ENCODE measurements around the gene AHRR. TPM values are rescaled to one million over a fixed set of nuclear protein-coding genes. Genes with fewer than 3 reads are reported as not detected.

The AHRR gene
- total RNA-seq, 1 donor from 2014 or later = 11.3 TPM

DNA sequence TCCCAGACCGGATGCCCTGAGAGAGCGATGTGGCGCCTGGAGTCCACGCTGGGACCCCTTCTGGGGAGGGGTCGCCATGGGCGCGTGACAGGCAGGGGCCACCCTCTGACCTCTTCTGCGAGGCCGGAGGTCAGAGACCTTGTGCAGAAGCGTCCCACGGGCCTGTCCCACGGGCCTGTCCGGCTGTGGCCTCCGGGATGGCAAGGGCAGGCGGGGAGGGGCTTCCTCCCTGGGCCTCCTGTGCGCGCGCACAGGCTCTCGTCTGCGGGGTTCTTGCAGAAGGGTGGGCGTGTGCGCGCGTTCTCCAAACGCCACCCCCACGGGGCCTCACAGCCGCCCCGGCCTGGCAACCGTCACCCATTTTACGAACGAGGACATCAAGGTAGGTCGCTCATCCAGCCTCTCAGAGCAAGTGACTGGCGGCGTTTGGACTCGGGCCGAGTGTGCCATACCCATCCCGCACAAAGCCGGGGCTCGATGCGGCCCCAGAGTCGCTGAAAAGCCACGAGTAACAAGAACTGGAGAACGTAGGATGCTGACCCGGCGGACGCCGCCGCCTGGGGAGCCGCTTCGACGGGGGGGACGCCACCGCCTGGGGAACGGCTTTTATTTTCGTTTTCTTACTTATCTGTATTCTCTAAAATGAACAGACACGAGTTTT is 897 bp downstream of the AHRR start:
- no peak for DNase-seq (ENCODE audit: extremely low spot score in 2 of 2)
- TF ChIP-seq, protein P1, sequence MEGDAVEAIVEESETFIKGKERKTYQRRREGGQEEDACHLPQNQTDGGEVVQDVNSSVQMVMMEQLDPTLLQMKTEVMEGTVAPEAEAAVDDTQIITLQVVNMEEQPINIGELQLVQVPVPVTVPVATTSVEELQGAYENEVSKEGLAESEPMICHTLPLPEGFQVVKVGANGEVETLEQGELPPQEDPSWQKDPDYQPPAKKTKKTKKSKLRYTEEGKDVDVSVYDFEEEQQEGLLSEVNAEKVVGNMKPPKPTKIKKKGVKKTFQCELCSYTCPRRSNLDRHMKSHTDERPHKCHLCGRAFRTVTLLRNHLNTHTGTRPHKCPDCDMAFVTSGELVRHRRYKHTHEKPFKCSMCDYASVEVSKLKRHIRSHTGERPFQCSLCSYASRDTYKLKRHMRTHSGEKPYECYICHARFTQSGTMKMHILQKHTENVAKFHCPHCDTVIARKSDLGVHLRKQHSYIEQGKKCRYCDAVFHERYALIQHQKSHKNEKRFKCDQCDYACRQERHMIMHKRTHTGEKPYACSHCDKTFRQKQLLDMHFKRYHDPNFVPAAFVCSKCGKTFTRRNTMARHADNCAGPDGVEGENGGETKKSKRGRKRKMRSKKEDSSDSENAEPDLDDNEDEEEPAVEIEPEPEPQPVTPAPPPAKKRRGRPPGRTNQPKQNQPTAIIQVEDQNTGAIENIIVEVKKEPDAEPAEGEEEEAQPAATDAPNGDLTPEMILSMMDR (IDR thresholded peaks at IDR 0.05) = no peak
- no peak for TF ChIP-seq POLR2A (IDR thresholded peaks at IDR 0.05)
- no peak for TF ChIP-seq POLR2AphosphoS5 (IDR thresholded peaks at IDR 0.05; ENCODE audit: insufficient read depth in 1 of 2, low read depth in 1 of 2)

DNA sequence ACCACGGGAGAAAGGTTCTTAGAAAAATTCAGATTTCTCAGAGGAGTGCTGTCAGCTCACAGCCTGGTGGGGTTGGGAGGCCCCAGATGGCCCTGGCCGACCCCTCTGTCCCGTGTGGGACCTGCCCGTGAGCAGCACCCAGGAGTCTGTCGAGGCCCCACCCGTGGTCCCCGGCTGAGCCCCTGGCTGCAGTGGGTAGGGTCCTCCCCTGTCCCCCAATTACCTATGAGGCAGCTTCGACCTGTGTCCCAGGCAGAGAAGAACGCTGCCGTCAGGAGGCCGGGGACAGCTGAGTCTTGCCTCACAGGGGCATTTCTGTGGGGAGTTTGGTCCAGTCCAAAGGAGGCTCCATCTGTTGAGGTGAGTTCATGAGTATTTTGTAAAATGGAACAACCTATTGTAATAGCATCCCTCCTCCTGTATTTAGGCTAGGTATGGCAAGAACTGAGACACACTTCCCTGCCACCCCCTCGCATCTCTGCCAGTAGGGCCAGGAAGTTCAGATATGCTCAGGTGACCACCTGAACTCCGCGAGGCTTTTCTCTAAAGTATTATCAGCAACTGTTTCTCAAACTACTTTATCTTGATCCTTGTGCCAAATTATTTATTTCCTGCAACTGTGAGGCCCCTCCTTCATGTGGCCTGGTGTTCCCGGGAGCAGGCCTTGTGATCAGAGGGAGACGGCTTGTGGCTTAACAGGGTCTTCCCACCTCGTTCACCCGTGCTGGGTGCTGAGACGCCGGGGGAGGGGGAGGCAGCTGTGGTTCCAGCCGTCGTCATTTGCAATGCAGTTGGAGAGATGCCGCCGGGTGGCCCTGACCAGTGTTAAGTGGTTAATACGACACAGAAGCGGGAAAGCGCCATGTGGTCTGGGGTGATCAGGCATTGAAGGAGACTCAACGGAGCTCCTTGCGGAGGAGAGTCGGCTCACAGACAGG is 1.7 kb downstream of the AHRR start:
- peaks cover 11% of the 10 kb centered on the region for H3K4me1 ChIP-seq
- H3K27ac ChIP-seq = peak overlapping the region; percentile 72
- DNase-seq (ENCODE audit: extremely low spot score in 2 of 2) = no peak
- no peaks in the 10 kb centered on the region for H3K9me3 ChIP-seq
- H3K4me3 ChIP-seq = peak overlapping the region in 1 of 2 donors; percentile 48
- TF ChIP-seq, protein P1 (IDR thresholded peaks at IDR 0.05) = no peak
- TF ChIP-seq POLR2A (IDR thresholded peaks at IDR 0.05) (no peak), POLR2AphosphoS5 (IDR thresholded peaks at IDR 0.05; ENCODE audit: insufficient read depth in 1 of 2, low read depth in 1 of 2) (no peak)
- no peaks in the 10 kb centered on the region for H3K27me3 ChIP-seq
- no peaks in the 10 kb centered on the region for H3K36me3 ChIP-seq
- intact Hi-C loops (cut with DNase I) = no loop called here

More for the DNA sequence above, 897 bp downstream of the AHRR start:
- Histone ChIP-seq H3K4me3 (peak overlapping the region; percentile 48 to 63), H3K27ac (peak overlapping the region; percentile 72), H3K36me3 (no peaks in the 10 kb centered on the region), H3K27me3 (no peaks in the 10 kb centered on the region), H3K4me1 (peaks cover 12% of the 10 kb centered on the region), H3K9me3 (no peaks in the 10 kb centered on the region)
- intact Hi-C loops (cut with DNase I) = no loop called here

GRCh38 chr5:324736-325612 is 3.5 kb downstream of the AHRR start:
- Histone ChIP-seq H3K9me3 (no peaks in the 10 kb centered on the region), H3K36me3 (no peaks in the 10 kb centered on the region), H3K27ac (no peak overlapping the region), H3K27me3 (no peaks in the 10 kb centered on the region), H3K4me3 (no peak overlapping the region), H3K4me1 (peaks cover 11% of the 10 kb centered on the region)
- intact Hi-C loops (cut with DNase I) = no loop called here
- TF ChIP-seq, protein P1 (IDR thresholded peaks at IDR 0.05) = no peak
- TF ChIP-seq POLR2A (IDR thresholded peaks at IDR 0.05) = no peak
- no peak for TF ChIP-seq POLR2AphosphoS5 (IDR thresholded peaks at IDR 0.05; ENCODE audit: insufficient read depth in 1 of 2, low read depth in 1 of 2)
- DNase-seq (ENCODE audit: extremely low spot score in 2 of 2) = peak in 1 of 2 donors; percentile 74

DNA sequence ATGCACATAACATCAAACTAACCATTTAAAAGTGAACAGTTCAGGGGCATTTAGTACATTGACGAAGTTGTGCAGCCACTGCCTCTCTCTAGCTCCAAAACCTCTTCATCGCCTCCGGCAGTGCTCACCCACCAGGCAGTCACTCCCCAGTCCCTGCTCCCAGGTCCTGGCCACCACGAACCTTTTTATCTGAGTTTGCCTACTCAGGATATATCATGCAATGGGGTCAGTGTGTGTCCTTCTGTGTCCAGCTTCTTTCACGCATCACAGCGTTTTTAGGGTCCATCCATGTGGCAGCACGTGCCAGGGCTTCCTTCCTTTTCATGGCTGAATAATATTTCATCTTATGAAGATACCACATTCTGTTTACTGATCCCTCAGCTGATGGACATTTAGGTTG is 4.6 kb downstream of the AHRR start:
- H3K9me3 ChIP-seq = no peaks in the 10 kb centered on the region
- intact Hi-C loops (cut with DNase I) = no loop called here
- H3K36me3 ChIP-seq = no peaks in the 10 kb centered on the region
- peak in 1 of 2 donors; percentile 82 for DNase-seq (ENCODE audit: extremely low spot score in 2 of 2)
- H3K27ac ChIP-seq = no peak overlapping the region
- no peaks in the 10 kb centered on the region for H3K27me3 ChIP-seq
- no peak overlapping the region for H3K4me3 ChIP-seq
- H3K4me1 ChIP-seq = peaks cover 2% of the 10 kb centered on the region
- TF ChIP-seq, protein P1 (IDR thresholded peaks at IDR 0.05) = no peak
- TF ChIP-seq POLR2AphosphoS5 (IDR thresholded peaks at IDR 0.05; ENCODE audit: insufficient read depth in 1 of 2, low read depth in 1 of 2) (no peak), POLR2A (IDR thresholded peaks at IDR 0.05) (no peak)
